GM21526 (cell line): ENCODE results near the gene SIRT5.

Experiments
- ATAC-seq: cut with Tn5 transposase; IDR thresholded peaks from one replicate; pipeline ENCODE4 v1.9.1; 2021; ENCODE audit warnings: moderate library complexity; ENCODE audit not compliant: unreplicated experiment, low FRiP score

Gene SIRT5

GRCh38 chr6:13550656-13551055 lies 23.7 kb upstream of the SIRT5 start:
- no peak for ATAC-seq

- no peak for ATAC-seq
Measured at GRCh38 chr6:13553646-13554045, 20.8 kb upstream of the SIRT5 start.

- ATAC-seq: no peak
Measured at GRCh38 chr6:13554929-13555333, 19.5 kb upstream of the SIRT5 start.

GRCh38 chr6:13557841-13558240 lies 16.6 kb upstream of the SIRT5 start:
- ATAC-seq: no peak

GRCh38 chr6:13558718-13559117 lies 15.7 kb upstream of the SIRT5 start:
- ATAC-seq: no peak

- ATAC-seq: no peak
Measured at GRCh38 chr6:13559251-13559650, 15.2 kb upstream of the SIRT5 start.

GRCh38 chr6:13559968-13560650 lies 14.3 kb upstream of the SIRT5 start:
- no peak for ATAC-seq

- ATAC-seq: no peak
Measured at GRCh38 chr6:13560651-13561044, 13.8 kb upstream of the SIRT5 start.

- ATAC-seq: no peak
Measured at GRCh38 chr6:13561624-13562267, 12.7 kb upstream of the SIRT5 start.

- ATAC-seq: no peak
Measured at GRCh38 chr6:13563009-13563408, 11.4 kb upstream of the SIRT5 start.

- no peak for ATAC-seq
Measured at GRCh38 chr6:13565921-13566320, 8.5 kb upstream of the SIRT5 start.

- ATAC-seq: no peak
Measured at GRCh38 chr6:13566500-13566899, 7.9 kb upstream of the SIRT5 start.

- ATAC-seq: no peak
Measured at GRCh38 chr6:13568970-13569369, 5.4 kb upstream of the SIRT5 start.

GRCh38 chr6:13572240-13572639 lies 2.2 kb upstream of the SIRT5 start:
- ATAC-seq: no peak

- ATAC-seq: no peak
Measured at GRCh38 chr6:13572951-13573654, 1.3 kb upstream of the SIRT5 start.

- ATAC-seq: no peak
Measured at GRCh38 chr6:13573669-13574110, 711 bp upstream of the SIRT5 start.

- peak; percentile 85 for ATAC-seq
Measured at GRCh38 chr6:13574149-13574570, 241 bp upstream of the SIRT5 start.

- ATAC-seq: no peak
Measured at GRCh38 chr6:13575377-13575775, 975 bp downstream of the SIRT5 start.

GRCh38 chr6:13576017-13576416 lies 1.6 kb downstream of the SIRT5 start:
- ATAC-seq: no peak

- no peak for ATAC-seq
Measured at GRCh38 chr6:13577926-13578325, 3.5 kb downstream of the SIRT5 start.

- ATAC-seq: no peak
Measured at GRCh38 chr6:13579911-13580310, 5.5 kb downstream of the SIRT5 start.
